KOPT-K1 (cell line): ENCODE data around the gene SERPINB7.

Experiments used
- H3K27ac ChIP-seq: fragments of 200-600 bp; sonication (generic); 2 replicates; pipeline ENCODE4 v1.5.1; 2016; ENCODE audit warnings: antibody characterized with exemption, mild to moderate bottlenecking, low read depth, low read length; ENCODE audit not compliant: poor library complexity, severe bottlenecking
- H3K36me3 ChIP-seq: fragments of 200-600 bp; sonication (generic); 2 replicates; pipeline ENCODE4 v1.5.1; 2017; ENCODE audit warnings: antibody characterized with exemption, mild to moderate bottlenecking, low read length, moderate library complexity; ENCODE audit not compliant: insufficient read depth
- H3K9me3 ChIP-seq: fragments of 200-600 bp; sonication (generic); 2 replicates; pipeline ENCODE4 v1.5.1; 2017; ENCODE audit warnings: antibody characterized with exemption, low read length, mild to moderate bottlenecking; ENCODE audit not compliant: insufficient read depth, poor library complexity, severe bottlenecking

Gene SERPINB7

GRCh38 chr18:63818212-63818611 is 43.0 kb downstream of the SERPINB7 start:
- no peaks in the 10 kb centered on the region for H3K36me3 ChIP-seq
- H3K27ac ChIP-seq: no peak overlapping the region
- H3K9me3 ChIP-seq: no peaks in the 10 kb centered on the region

- Histone ChIP-seq H3K36me3 (no peaks in the 10 kb centered on the region), H3K9me3 (no peaks in the 10 kb centered on the region), H3K27ac (no peak overlapping the region)
Observed at GRCh38 chr18:63819786-63820185, 44.6 kb downstream of the SERPINB7 start.

DNA sequence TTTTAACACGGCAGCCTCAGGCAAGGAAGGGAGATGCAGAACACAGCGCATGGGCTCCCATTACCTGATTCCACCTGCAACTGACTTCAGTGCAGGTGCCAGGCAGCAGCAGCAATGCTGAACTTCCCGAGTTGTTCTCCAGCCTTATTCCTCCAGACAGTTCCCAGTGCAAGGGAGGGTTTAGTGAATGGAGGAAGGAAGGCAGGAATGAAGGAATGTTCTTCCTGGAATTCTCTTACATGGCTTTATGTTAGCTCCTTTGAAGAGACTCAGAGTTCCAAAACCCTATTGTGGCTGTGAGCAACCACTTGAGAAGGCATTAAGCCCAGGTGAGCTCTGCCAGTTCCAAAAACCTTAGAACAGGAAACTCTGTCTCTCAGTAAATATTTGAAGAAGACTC is 45.5 kb downstream of the SERPINB7 start:
- no peaks in the 10 kb centered on the region for H3K36me3 ChIP-seq
- H3K27ac ChIP-seq: no peak overlapping the region
- H3K9me3 ChIP-seq: no peaks in the 10 kb centered on the region

- no peaks in the 10 kb centered on the region for H3K36me3 ChIP-seq
- no peak overlapping the region for H3K27ac ChIP-seq
- no peaks in the 10 kb centered on the region for H3K9me3 ChIP-seq
Observed at GRCh38 chr18:63823516-63824219, 48.5 kb downstream of the SERPINB7 start.

- Histone ChIP-seq H3K36me3 (no peaks in the 10 kb centered on the region), H3K9me3 (no peaks in the 10 kb centered on the region)
Observed at GRCh38 chr18:63824220-63824525, 49.0 kb downstream of the SERPINB7 start.

DNA sequence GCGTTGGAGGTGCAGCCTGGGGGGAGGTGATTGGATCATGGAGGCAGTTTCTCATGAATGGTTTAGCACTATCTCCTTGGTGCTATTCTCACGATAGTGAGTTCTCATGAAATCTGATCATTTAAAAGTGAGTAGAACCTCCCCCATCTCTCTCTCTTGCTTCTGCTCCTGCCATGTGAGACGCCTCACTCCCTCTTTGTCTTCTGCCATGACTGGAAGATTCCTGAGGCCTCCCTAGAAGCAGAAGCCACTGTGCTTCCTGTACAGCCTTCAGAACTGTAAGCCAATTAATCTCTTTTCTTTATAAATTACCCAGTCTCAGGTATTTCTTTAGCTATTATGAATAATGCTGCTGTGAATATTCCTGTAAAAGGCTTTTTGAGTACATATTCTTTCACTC is 52.9 kb downstream of the SERPINB7 start:
- no peak overlapping the region for H3K27ac ChIP-seq
- no peaks in the 10 kb centered on the region for H3K36me3 ChIP-seq
- H3K9me3 ChIP-seq: no peaks in the 10 kb centered on the region

More at GRCh38 chr18:63824220-63824525, 49.0 kb downstream of the SERPINB7 start:
- no peak overlapping the region for H3K27ac ChIP-seq

DNA sequence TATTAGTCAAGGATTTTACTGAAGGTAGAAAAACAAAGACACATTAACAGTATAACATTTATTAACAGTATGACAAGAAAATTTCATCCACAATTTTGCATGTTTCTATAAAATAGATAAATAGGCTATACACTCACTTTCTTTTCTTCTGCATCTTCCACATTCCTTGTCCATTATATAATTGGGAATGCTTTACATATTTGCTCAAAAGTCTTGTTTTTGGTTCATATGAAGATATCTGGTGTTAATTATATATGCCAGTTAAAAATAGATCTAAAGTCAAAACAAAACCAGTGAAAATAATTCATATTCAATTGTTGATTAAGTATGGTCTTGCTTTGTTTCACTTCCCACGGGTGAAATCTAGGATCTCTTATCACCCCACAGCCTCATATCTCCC is 53.4 kb downstream of the SERPINB7 start:
- Histone ChIP-seq H3K27ac (no peak overlapping the region), H3K9me3 (no peaks in the 10 kb centered on the region), H3K36me3 (no peaks in the 10 kb centered on the region)

GRCh38 chr18:63829886-63830285 is 54.7 kb downstream of the SERPINB7 start:
- H3K27ac ChIP-seq: no peak overlapping the region
- H3K36me3 ChIP-seq: no peaks in the 10 kb centered on the region
- H3K9me3 ChIP-seq: no peaks in the 10 kb centered on the region

DNA sequence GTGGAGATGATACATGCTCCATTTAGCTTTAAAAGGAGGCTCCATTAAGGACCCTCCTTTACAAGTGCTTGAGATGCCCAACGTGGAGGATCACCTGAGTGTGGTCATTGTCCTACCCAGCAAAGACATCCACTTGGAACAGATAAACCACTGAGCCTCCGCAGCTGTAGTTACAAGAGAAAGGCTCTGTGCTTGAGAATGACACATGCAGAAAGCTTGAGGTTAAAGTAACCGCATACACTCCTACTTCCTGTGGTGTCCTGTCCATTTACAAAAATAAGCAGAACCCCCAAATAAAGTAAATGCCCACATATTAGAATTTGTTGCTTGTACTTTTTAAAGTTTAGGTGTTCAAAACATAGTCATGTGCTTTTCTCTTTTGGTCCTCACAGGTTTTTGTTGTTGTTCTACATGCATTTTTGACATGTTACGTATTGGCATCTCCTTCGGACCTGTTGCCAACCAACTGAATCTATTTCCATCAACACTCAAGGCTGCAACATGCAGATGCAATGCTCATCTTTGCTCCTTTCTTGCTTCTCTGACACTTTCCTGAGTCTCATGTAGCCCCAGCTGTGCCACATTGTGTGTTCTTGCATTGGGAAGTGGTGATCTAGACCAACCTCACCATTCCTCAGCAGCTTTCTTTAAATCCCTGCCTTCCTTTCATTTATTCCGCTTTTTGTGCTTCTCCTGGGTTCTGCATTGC is 56.0 kb downstream of the SERPINB7 start:
- Histone ChIP-seq H3K9me3 (no peaks in the 10 kb centered on the region), H3K36me3 (no peaks in the 10 kb centered on the region), H3K27ac (no peak overlapping the region)

GRCh38 chr18:63832470-63832869 is 57.3 kb downstream of the SERPINB7 start:
- H3K9me3 ChIP-seq: no peaks in the 10 kb centered on the region
- H3K36me3 ChIP-seq: no peaks in the 10 kb centered on the region
- no peak overlapping the region for H3K27ac ChIP-seq

DNA sequence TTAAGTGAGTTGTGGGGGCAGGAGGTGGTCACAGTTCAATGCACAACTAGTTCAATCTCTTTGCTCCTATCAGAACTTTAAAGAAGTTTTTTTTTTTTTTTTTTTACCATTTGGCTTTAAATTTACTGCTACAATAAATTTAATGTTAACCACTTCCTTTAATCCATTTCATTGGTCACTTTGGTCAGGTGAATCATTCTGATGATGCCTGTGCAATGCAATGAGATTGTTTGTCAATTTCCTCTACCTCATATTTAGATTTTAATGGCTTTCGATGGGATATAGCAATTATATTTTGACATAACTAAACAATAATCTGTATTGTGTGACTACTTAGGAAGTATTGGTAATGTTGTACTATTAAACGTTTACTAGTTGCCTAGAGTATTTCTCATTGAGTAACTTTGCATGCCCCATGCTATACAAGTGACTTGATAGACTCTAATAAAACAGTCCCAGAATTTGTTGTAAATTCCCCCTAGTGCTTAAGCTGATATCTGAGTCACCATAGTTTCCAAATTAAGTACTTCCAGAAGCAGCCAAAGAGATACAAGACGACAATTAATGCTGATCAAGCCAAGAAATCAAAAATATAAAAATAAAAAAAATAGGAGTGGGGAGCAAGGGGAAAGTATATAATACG is 59.4 kb downstream of the SERPINB7 start:
- Histone ChIP-seq H3K9me3 (no peaks in the 10 kb centered on the region), H3K36me3 (no peaks in the 10 kb centered on the region), H3K27ac (no peak overlapping the region)

- Histone ChIP-seq H3K9me3 (no peaks in the 10 kb centered on the region), H3K36me3 (no peaks in the 10 kb centered on the region), H3K27ac (no peak overlapping the region)
Observed at GRCh38 chr18:63836456-63836855, 61.2 kb downstream of the SERPINB7 start.

GRCh38 chr18:63837590-63837989 is 62.4 kb downstream of the SERPINB7 start:
- no peaks in the 10 kb centered on the region for H3K36me3 ChIP-seq
- no peak overlapping the region for H3K27ac ChIP-seq
- H3K9me3 ChIP-seq: no peaks in the 10 kb centered on the region

GRCh38 chr18:63843008-63843407 is 67.8 kb downstream of the SERPINB7 start:
- H3K36me3 ChIP-seq: no peaks in the 10 kb centered on the region
- no peak overlapping the region for H3K27ac ChIP-seq
- no peaks in the 10 kb centered on the region for H3K9me3 ChIP-seq

- Histone ChIP-seq H3K36me3 (no peaks in the 10 kb centered on the region), H3K27ac (no peak overlapping the region), H3K9me3 (no peaks in the 10 kb centered on the region)
Observed at GRCh38 chr18:63844254-63844653, 69.0 kb downstream of the SERPINB7 start.

DNA sequence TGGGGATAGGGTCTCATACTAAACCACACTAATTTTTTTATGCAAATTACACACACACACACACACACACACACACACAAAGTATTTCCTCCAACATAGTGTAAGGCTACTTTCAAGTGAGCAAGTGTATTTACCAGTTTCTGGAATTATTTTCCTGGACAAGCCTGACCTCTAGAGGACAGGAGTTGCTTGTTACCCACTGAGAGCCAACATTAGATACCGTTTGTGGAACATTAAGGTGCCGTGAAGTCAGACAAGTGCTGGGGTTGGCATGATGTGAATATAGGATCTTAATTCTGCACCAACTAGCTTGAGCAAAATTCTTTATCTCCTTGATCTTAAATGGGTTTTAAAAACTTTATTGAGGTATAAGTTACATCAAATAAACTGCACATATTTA is 72.9 kb downstream of the SERPINB7 start:
- no peak overlapping the region for H3K27ac ChIP-seq
- H3K9me3 ChIP-seq: no peaks in the 10 kb centered on the region
- no peaks in the 10 kb centered on the region for H3K36me3 ChIP-seq
